ENCODE results near the gene ZNF561. TPM values are rescaled to one million over a fixed set of nuclear protein-coding genes. Genes with fewer than 3 reads are reported as not detected.

ZNF561 gene
- total and polyA plus RNA-seq, 9 of the 15 experiments (the other 6 are each of a cell fraction or from before 2014, with no cell fraction given), result 13.9 to 34.9 (median 23.6) TPM

- TF ChIP-seq MGA (IDR thresholded peaks at IDR 0.05) (peak; percentile 57), MLX (CRISPR knock-in tag; conservative IDR thresholded peaks at IDR 0.05) (no peak), ZNF282 (CRISPR knock-in tag; IDR thresholded peaks at IDR 0.05) (no peak), IRF9 (tag; IDR thresholded peaks at IDR 0.05) (no peak)
These were observed 36.8 kb downstream of the ZNF561 start, which contains the start of gene ZNF121 (continued) for GRCh38 chr19:9584073-9584833.

All from K562 (cell line).